Breast epithelium (tissue), 3 donors: ENCODE data around the gene IRAK2.

Source experiments
- POLR2A ChIP-seq: fragments of 450-650 bp; IDR thresholded peaks from one replicate; pipeline ENCODE4 v1.6.1; 2016; ENCODE audit warnings: antibody characterized with exemption, mild to moderate bottlenecking, moderate library complexity
- TF ChIP-seq, protein P1 (sequence below), 3 donors: fragments of 450-650 bp; IDR thresholded peaks; one replicate each; pipeline ENCODE4 v1.5.1; 2016 to 2017; ENCODE audit warnings: antibody characterized with exemption in 3 of 3, mild to moderate bottlenecking in 3 of 3, moderate library complexity in 3 of 3

DNA sequence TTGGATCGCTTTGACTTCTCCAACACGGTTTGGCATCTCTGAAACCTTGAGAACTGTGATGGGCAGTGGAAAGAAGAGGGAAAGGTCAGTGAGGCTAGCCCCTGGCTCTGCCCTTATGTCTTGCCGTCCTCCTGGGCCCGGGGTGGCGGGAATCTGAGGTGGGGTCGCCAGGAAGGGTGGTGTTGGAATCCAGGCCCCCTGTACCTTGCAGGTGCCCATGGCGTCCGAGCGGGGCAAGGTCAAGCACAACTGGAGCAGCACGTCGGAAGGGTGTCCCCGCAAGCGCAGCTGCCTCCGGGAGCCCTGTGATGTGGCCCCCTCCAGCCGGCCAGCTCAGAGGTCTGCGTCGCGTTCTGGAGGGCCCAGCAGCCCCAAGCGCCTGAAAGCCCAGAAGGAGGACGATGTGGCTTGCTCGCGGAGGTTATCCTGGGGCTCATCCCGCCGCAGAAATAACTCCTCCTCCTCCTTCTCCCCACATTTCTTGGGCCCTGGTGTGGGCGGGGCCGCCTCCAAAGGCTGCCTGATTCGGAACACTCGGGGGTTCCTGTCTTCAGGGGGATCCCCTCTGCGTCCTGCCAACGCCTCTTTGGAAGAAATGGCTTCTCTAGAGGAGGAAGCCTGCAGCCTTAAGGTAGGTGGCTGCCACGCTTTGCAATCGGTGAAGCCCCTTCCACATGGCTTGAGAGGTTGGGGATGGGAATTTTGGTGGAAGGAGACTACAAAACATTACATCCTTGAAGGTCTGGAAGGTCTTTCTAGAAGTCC, 84.4 kb downstream of the IRAK2 start:
- TF ChIP-seq, protein P1, sequence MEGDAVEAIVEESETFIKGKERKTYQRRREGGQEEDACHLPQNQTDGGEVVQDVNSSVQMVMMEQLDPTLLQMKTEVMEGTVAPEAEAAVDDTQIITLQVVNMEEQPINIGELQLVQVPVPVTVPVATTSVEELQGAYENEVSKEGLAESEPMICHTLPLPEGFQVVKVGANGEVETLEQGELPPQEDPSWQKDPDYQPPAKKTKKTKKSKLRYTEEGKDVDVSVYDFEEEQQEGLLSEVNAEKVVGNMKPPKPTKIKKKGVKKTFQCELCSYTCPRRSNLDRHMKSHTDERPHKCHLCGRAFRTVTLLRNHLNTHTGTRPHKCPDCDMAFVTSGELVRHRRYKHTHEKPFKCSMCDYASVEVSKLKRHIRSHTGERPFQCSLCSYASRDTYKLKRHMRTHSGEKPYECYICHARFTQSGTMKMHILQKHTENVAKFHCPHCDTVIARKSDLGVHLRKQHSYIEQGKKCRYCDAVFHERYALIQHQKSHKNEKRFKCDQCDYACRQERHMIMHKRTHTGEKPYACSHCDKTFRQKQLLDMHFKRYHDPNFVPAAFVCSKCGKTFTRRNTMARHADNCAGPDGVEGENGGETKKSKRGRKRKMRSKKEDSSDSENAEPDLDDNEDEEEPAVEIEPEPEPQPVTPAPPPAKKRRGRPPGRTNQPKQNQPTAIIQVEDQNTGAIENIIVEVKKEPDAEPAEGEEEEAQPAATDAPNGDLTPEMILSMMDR (IDR thresholded peaks at IDR 0.05) = no peak
- no peak for TF ChIP-seq POLR2A
